K562 (cell line): Measurements from ENCODE around the gene PODN. TPM values are rescaled to one million over a fixed set of nuclear protein-coding genes. Genes with fewer than 3 reads are reported as not detected.

Experiments used
- ASH1L ChIP-seq: fragments of 450-650 bp; IDR thresholded peaks from 2 replicates; pipeline ENCODE4 v1.6.1; 2018; ENCODE audit warnings: borderline replicate concordance, mild to moderate bottlenecking, low read depth; ENCODE audit not compliant: partially characterized antibody
- ATF1 ChIP-seq, 2 experiments: fragments of 450-650 bp in 1 of 2; IDR thresholded peaks; 2 replicates each; pipeline ENCODE4 v1.6.1; 2016; ENCODE audit warnings: missing compliant biosample characterization in 1 of 2, missing genetic modification characterization in 1 of 2
- CREM ChIP-seq: IDR thresholded peaks from 2 replicates; pipeline ENCODE4 v1.6.1; 2014; ENCODE audit warnings: antibody characterized with exemption, low read depth
- E2F3 ChIP-seq: fragments of 250-450 bp; sonication (Bioruptor Pico); IDR thresholded peaks from 2 replicates; pipeline ENCODE4 v1.4.0; 2020; ENCODE audit warnings: mild to moderate bottlenecking
- EP400 ChIP-seq: fragments of 450-650 bp; IDR thresholded peaks from 2 replicates; pipeline ENCODE4 v1.6.1; 2017; ENCODE audit warnings: antibody characterized with exemption, mild to moderate bottlenecking, moderate library complexity
- ETV1 ChIP-seq: fragments of 450-650 bp; conservative IDR thresholded peaks from 2 replicates; pipeline ENCODE4 v1.6.1; 2016; ENCODE audit warnings: missing genetic modification characterization, control low read depth, low read depth, missing compliant biosample characterization
- HNRNPUL1 ChIP-seq: fragments of 200-400 bp; formaldehyde crosslinking; IDR thresholded peaks from 2 replicates; pipeline ENCODE4 v1.6.1; 2017; ENCODE audit warnings: low read length
- KDM4B ChIP-seq, 2 experiments: fragments of 450-650 bp in 1 of 2; sonication (generic) in 1 of 2; IDR thresholded peaks; 2 replicates each; pipeline ENCODE4 v1.6.1; 2016 to 2017; ENCODE audit warnings: borderline replicate concordance in 2 of 2, antibody characterized with exemption in 1 of 2, low read depth in 1 of 2, mild to moderate bottlenecking in 1 of 2
- MIER1 ChIP-seq: fragments of 450-650 bp; IDR thresholded peaks from 2 replicates; pipeline ENCODE4 v1.6.1; 2016; ENCODE audit warnings: antibody characterized with exemption, mild to moderate bottlenecking, low read depth
- MTF1 ChIP-seq: fragments of 250-450 bp; sonication (Bioruptor Pico); IDR thresholded peaks from 2 replicates; pipeline ENCODE4 v1.9.0; 2021; ENCODE audit warnings: moderate library complexity, mild to moderate bottlenecking, inconsistent platforms, borderline replicate concordance
- PHF8 ChIP-seq: fragments of 200-600 bp; sonication (generic); IDR thresholded peaks from 2 replicates; pipeline ENCODE4 v1.6.1; 2012; ENCODE audit warnings: mixed run types, mild to moderate bottlenecking, inconsistent platforms, low read length, moderate library complexity, borderline replicate concordance
- SAFB2 ChIP-seq: fragments of 200-400 bp; formaldehyde crosslinking; IDR thresholded peaks from 2 replicates; pipeline ENCODE4 v1.6.1; 2018; ENCODE audit warnings: borderline replicate concordance, low read length, low read depth, moderate library complexity; ENCODE audit not compliant: severe bottlenecking
- TEAD1 ChIP-seq, 2 experiments: fragments of 450-650 bp in 1 of 2; sonication (generic) in 1 of 2; formaldehyde crosslinking; IDR thresholded peaks; 2 replicates each; pipeline versions ENCODE4 v1.4.0 to v1.8.0; 2020 to 2022; ENCODE audit warnings: mild to moderate bottlenecking in 2 of 2, missing genetic modification reagents in 1 of 2
- ZBTB1 ChIP-seq: sonication (generic); formaldehyde crosslinking; IDR thresholded peaks from 2 replicates; pipeline ENCODE4 v1.8.1; 2023; ENCODE audit warnings: missing genetic modification reagents, low read depth, mild to moderate bottlenecking, borderline replicate concordance
- polyA plus RNA-seq, 8 experiments: library from polyadenylated mRNA; depleted of rRNA in 4 of 8; stranded (reverse) in 5 of 8; unstranded in 3 of 8; fragments of >200 nt; fragmentation: Nextera tagmentation in 2 of 8; fragmentation: Illumina TruSeq in 1 of 8; extraction: Ambion mirVana in 2 of 8; extraction: Trizol in 1 of 8; gene quantifications; 2 replicates each; pipeline versions ENCODE4 v1.2.1 to v1.2.3, GENCODE V29; 2011 to 2014; ENCODE audit warnings: inconsistent platforms in 1 of 8, missing spikeins in 1 of 8
- total RNA-seq, 7 experiments: library from RNA; depleted of rRNA in 6 of 7; stranded (reverse); fragments of >200 nt in 6 of 7; fragmentation: Illumina TruSeq in 2 of 7; extraction: Trizol in 2 of 7; gene quantifications; 2 replicates each; pipeline versions ENCODE4 v1.2.1 to v1.2.3, GENCODE V29; 2011 to 2021; ENCODE audit warnings: low replicate concordance in 1 of 7
- TF ChIP-seq, protein P1 (sequence below): fragments of 250-450 bp; sonication (Bioruptor Pico); IDR thresholded peaks from 2 replicates; pipeline ENCODE4 v1.5.0; 2020; ENCODE audit warnings: mild to moderate bottlenecking, borderline replicate concordance
- TF ChIP-seq, protein P2 (sequence below): fragments of 250-450 bp; sonication (Bioruptor Pico); IDR thresholded peaks from 2 replicates; pipeline ENCODE4 v1.8.0; 2021; ENCODE audit warnings: moderate library complexity, mild to moderate bottlenecking, inconsistent platforms
- TF ChIP-seq, protein P3 (sequence below): fragments of 450-650 bp; IDR thresholded peaks from 2 replicates; pipeline ENCODE4 v1.7.1; 2018; ENCODE audit warnings: mild to moderate bottlenecking, low read depth; ENCODE audit not compliant: partially characterized antibody
- TF ChIP-seq, protein P4 (sequence below): fragments of 250-450 bp; sonication (Bioruptor Pico); IDR thresholded peaks from 2 replicates; pipeline ENCODE4 v1.5.1; 2021; ENCODE audit warnings: mild to moderate bottlenecking

PODN gene
- total and polyA plus RNA-seq, 9 of the 15 experiments (the other 6 are each of a cell fraction or from before 2014, with no cell fraction given): not detected

DNA sequence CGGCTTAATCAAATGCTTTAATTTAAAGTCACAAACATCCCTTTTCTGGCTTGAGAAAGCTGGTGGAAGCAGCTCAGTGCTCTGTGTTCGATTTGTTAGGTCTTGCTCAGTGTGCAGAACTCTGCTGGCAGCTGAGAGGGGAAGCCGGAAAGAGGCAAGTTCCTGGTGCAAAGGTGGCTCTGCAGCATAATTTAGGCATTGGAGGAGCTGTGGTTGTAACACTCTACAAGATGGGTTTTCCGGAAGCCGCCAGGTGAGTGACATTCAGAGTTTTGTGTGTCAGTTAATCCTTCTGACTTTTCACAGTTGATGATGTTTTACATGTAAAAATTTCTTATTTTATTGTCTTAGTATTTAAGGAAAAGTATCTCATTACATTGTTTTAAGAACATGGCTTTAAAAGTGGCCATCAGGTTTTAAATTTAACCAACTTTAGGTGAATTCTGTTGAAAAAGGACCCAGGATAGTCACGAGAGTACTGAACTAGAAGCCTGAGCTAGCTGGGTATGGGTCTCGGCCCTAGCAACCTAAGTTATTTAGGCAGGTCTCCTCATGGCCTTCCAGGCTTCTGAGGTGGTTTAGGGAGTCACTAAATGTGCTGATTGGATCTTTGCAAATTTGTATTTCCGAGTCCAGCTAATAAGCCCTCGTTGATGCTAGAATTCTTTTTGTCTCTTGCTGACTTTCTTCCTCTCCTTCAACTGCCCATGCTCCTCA, 47.1 kb upstream of the PODN start (continued):
- TF ChIP-seq MTF1 (CRISPR knock-in tag) (no peak), HNRNPUL1 (no peak), ETV1 (tag) (peak; percentile 88), EP400 (peak; percentile 36; the same call in 1 of the 2 replicates), E2F3 (CRISPR knock-in tag) (no peak), ZBTB1 (CRISPR knock-in tag) (no peak), PHF8 (peak; percentile 57; the same call in 1 of the 2 replicates), TEAD1 (CRISPR knock-in tag; IDR thresholded peaks at IDR 0.05) (no peak), ASH1L (peak; percentile 36), ATF1 (CRISPR knock-in tag; IDR thresholded peaks at IDR 0.05) (no peak), ATF1 (tag; IDR thresholded peaks at IDR 0.05) (0 out of 2 replicates have a peak, but pooled peaks have one; percentile 18), KDM4B (IDR thresholded peaks at IDR 0.05; ENCODE audit: borderline replicate concordance in 2 of 2, low read depth in 1 of 2) (0 out of 4 replicates have a peak, but pooled peaks of 1 of the 2 experiments have one; percentile 44), MIER1 (no peak), CREM (peak; percentile 43; the same call in 1 of the 2 replicates), SAFB2 (no peak)
- TF ChIP-seq, protein P1, sequence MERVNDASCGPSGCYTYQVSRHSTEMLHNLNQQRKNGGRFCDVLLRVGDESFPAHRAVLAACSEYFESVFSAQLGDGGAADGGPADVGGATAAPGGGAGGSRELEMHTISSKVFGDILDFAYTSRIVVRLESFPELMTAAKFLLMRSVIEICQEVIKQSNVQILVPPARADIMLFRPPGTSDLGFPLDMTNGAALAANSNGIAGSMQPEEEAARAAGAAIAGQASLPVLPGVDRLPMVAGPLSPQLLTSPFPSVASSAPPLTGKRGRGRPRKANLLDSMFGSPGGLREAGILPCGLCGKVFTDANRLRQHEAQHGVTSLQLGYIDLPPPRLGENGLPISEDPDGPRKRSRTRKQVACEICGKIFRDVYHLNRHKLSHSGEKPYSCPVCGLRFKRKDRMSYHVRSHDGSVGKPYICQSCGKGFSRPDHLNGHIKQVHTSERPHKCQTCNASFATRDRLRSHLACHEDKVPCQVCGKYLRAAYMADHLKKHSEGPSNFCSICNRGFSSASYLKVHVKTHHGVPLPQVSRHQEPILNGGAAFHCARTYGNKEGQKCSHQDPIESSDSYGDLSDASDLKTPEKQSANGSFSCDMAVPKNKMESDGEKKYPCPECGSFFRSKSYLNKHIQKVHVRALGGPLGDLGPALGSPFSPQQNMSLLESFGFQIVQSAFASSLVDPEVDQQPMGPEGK: no peak
- TF ChIP-seq, protein P2, sequence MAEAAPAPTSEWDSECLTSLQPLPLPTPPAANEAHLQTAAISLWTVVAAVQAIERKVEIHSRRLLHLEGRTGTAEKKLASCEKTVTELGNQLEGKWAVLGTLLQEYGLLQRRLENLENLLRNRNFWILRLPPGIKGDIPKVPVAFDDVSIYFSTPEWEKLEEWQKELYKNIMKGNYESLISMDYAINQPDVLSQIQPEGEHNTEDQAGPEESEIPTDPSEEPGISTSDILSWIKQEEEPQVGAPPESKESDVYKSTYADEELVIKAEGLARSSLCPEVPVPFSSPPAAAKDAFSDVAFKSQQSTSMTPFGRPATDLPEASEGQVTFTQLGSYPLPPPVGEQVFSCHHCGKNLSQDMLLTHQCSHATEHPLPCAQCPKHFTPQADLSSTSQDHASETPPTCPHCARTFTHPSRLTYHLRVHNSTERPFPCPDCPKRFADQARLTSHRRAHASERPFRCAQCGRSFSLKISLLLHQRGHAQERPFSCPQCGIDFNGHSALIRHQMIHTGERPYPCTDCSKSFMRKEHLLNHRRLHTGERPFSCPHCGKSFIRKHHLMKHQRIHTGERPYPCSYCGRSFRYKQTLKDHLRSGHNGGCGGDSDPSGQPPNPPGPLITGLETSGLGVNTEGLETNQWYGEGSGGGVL (CRISPR knock-in tag): no peak
- TF ChIP-seq, protein P3, sequence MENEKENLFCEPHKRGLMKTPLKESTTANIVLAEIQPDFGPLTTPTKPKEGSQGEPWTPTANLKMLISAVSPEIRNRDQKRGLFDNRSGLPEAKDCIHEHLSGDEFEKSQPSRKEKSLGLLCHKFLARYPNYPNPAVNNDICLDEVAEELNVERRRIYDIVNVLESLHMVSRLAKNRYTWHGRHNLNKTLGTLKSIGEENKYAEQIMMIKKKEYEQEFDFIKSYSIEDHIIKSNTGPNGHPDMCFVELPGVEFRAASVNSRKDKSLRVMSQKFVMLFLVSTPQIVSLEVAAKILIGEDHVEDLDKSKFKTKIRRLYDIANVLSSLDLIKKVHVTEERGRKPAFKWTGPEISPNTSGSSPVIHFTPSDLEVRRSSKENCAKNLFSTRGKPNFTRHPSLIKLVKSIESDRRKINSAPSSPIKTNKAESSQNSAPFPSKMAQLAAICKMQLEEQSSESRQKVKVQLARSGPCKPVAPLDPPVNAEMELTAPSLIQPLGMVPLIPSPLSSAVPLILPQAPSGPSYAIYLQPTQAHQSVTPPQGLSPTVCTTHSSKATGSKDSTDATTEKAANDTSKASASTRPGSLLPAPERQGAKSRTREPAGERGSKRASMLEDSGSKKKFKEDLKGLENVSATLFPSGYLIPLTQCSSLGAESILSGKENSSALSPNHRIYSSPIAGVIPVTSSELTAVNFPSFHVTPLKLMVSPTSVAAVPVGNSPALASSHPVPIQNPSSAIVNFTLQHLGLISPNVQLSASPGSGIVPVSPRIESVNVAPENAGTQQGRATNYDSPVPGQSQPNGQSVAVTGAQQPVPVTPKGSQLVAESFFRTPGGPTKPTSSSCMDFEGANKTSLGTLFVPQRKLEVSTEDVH: peak; percentile 80
- TF ChIP-seq, protein P4, sequence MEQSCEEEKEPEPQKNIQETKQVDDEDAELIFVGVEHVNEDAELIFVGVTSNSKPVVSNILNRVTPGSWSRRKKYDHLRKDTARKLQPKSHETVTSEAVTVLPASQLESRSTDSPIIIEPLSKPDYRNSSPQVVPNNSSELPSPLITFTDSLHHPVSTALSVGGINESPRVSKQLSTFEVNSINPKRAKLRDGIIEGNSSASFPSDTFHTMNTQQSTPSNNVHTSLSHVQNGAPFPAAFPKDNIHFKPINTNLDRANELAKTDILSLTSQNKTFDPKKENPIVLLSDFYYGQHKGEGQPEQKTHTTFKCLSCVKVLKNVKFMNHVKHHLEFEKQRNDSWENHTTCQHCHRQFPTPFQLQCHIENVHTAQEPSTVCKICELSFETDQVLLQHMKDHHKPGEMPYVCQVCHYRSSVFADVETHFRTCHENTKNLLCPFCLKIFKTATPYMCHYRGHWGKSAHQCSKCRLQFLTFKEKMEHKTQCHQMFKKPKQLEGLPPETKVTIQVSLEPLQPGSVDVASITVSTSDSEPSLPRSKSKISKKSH (CRISPR knock-in tag): no peak
